ENCODE data around the gene ATAD3C.

DNA sequence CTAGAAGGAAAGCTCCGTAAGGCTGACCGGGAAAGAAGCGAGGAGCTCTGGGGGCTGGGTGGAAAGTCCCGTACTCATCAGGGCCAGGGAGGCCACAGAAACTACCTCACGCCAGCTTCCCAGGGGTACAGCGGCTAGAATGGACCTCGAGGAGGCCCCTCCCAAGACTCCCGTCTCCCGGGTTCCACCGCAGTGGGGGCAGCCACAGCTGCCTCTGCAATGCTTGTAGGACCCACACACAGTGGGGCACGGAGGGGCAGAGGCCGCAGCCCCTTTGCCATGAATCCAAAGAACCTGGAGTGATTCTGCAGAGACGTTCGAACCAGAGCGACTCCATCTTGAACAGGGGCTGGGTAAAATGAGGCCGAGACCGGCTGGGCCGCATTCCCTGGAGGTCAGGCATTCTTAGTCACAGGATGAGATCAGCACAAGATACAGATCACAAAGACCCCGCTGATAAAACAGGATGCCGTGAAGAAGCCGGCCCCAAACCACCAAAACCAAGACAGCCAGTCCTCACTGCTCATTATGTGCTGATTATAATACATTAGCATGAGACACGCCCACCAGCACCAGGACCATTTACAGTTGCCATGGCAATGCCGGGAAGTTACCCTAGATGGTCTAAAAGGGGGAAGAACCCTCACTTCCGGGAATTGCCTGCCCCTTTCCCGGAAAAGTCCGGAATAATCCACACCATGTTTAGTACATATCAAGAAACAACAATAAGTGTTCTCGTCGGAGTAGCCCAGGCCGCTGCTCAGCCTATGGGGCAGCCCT, 26.8 kb upstream of the ATAD3C start:
- TF ChIP-seq, protein P1, sequence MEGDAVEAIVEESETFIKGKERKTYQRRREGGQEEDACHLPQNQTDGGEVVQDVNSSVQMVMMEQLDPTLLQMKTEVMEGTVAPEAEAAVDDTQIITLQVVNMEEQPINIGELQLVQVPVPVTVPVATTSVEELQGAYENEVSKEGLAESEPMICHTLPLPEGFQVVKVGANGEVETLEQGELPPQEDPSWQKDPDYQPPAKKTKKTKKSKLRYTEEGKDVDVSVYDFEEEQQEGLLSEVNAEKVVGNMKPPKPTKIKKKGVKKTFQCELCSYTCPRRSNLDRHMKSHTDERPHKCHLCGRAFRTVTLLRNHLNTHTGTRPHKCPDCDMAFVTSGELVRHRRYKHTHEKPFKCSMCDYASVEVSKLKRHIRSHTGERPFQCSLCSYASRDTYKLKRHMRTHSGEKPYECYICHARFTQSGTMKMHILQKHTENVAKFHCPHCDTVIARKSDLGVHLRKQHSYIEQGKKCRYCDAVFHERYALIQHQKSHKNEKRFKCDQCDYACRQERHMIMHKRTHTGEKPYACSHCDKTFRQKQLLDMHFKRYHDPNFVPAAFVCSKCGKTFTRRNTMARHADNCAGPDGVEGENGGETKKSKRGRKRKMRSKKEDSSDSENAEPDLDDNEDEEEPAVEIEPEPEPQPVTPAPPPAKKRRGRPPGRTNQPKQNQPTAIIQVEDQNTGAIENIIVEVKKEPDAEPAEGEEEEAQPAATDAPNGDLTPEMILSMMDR (conservative IDR thresholded peaks at IDR 0.05; ENCODE audit: low read depth, low read length), result no peak
- TF ChIP-seq, protein P2, sequence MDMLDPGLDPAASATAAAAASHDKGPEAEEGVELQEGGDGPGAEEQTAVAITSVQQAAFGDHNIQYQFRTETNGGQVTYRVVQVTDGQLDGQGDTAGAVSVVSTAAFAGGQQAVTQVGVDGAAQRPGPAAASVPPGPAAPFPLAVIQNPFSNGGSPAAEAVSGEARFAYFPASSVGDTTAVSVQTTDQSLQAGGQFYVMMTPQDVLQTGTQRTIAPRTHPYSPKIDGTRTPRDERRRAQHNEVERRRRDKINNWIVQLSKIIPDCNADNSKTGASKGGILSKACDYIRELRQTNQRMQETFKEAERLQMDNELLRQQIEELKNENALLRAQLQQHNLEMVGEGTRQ (IDR thresholded peaks at IDR 0.05; ENCODE audit: low read depth, low read length), result no peak
